Right atrium auricular region (tissue), 2 donors: ENCODE data around the gene RASGRP2. TPM values are rescaled to one million over a fixed set of nuclear protein-coding genes. Genes with fewer than 3 reads are reported as not detected.

Experiments
- DNase-seq: peaks from one replicate; pipeline ENCODE4 v3.0.0-alpha.2; 2019; ENCODE audit warnings: low spot score
- H3K27ac ChIP-seq, 2 donors: fragments of 200-600 bp; sonication (generic); 1 replicate in 1 of 2; 2 replicates in 1 of 2; pipeline ENCODE4 v1.5.1; 2016 to 2019
- H3K27me3 ChIP-seq, 2 donors: fragments of 200-600 bp; sonication (generic); one replicate each; pipeline versions ENCODE4 v1.5.1 to v1.6.0; 2017 to 2019
- H3K36me3 ChIP-seq: fragments of 200-600 bp; sonication (generic); one replicate; pipeline ENCODE4 v1.5.1; 2016
- H3K4me1 ChIP-seq, 2 donors: fragments of 200-600 bp; sonication (generic); one replicate each; pipeline versions ENCODE4 v1.5.1 to v1.6.0; 2017 to 2019
- H3K4me3 ChIP-seq, 2 donors: fragments of 200-600 bp; sonication (generic); 1 replicate in 1 of 2; 2 replicates in 1 of 2; pipeline ENCODE4 v1.5.1; 2017 to 2019; ENCODE audit warnings: mild to moderate bottlenecking in 1 of 2, moderate library complexity in 1 of 2
- H3K9me3 ChIP-seq, 2 donors: fragments of 200-600 bp; sonication (generic); one replicate each; pipeline ENCODE4 v1.5.1; 2019
- CTCF ChIP-seq, 2 donors: fragments of 200-600 bp; sonication (generic); IDR thresholded peaks; one replicate each; pipeline ENCODE4 v1.5.1; 2019; ENCODE audit warnings: antibody characterized with exemption in 2 of 2
- total RNA-seq, 2 donors: library from RNA; depleted of rRNA; stranded (reverse); fragments of >200 nt; gene quantifications; one replicate each; pipeline ENCODE4 v1.1.0, GENCODE V29; 2016

Gene RASGRP2
- total RNA-seq, 2 donors from 2014 or later = 28.1 to 30.4 TPM

GRCh38 chr11:64742889-64743590, 902 bp downstream of the RASGRP2 start:
- H3K4me1 ChIP-seq = peaks cover 0 to 45% of the 10 kb centered on the region in 2 donors
- TF ChIP-seq CTCF (IDR thresholded peaks at IDR 0.05) = peak; percentile 90
- no peaks in the 10 kb centered on the region for H3K9me3 ChIP-seq
- DNase-seq = peak; percentile 76
- peak overlapping the region; percentile 54 to 69 for H3K4me3 ChIP-seq
- H3K27ac ChIP-seq = peak overlapping the region; percentile 93 to 94
- H3K27me3 ChIP-seq = no peaks in the 10 kb centered on the region
- H3K36me3 ChIP-seq = no peaks in the 10 kb centered on the region

GRCh38 chr11:64742087-64742888, 1.7 kb downstream of the RASGRP2 start:
- no peak for TF ChIP-seq CTCF (IDR thresholded peaks at IDR 0.05)
- Histone ChIP-seq H3K4me1 (peaks cover 0 to 45% of the 10 kb centered on the region in 2 donors), H3K36me3 (no peaks in the 10 kb centered on the region), H3K4me3 (peak overlapping the region; percentile 54 to 69), H3K27me3 (no peaks in the 10 kb centered on the region), H3K9me3 (no peaks in the 10 kb centered on the region), H3K27ac (peak overlapping the region; percentile 93 to 94)
- no peak for DNase-seq

GRCh38 chr11:64741375-64742086, 2.4 kb downstream of the RASGRP2 start:
- Histone ChIP-seq H3K9me3 (no peaks in the 10 kb centered on the region), H3K4me1 (peaks cover 0 to 44% of the 10 kb centered on the region in 2 donors), H3K4me3 (peak overlapping the region; percentile 54 to 69), H3K36me3 (no peaks in the 10 kb centered on the region), H3K27me3 (no peaks in the 10 kb centered on the region), H3K27ac (peak overlapping the region; percentile 93 to 94)
- no peak for DNase-seq
- no peak for TF ChIP-seq CTCF (IDR thresholded peaks at IDR 0.05)

- no peak overlapping the region for H3K27ac ChIP-seq
- H3K9me3 ChIP-seq = no peaks in the 10 kb centered on the region
- peaks cover 0 to 29% of the 10 kb centered on the region in 2 donors for H3K4me1 ChIP-seq
- H3K36me3 ChIP-seq = no peaks in the 10 kb centered on the region
- H3K27me3 ChIP-seq = no peaks in the 10 kb centered on the region
- DNase-seq = no peak
- no peak overlapping the region for H3K4me3 ChIP-seq
- no peak for TF ChIP-seq CTCF (IDR thresholded peaks at IDR 0.05)
Observed at GRCh38 chr11:64739871-64740270, 4.1 kb downstream of the RASGRP2 start.

- no peaks in the 10 kb centered on the region for H3K36me3 ChIP-seq
Observed at GRCh38 chr11:64736654-64737053, 7.3 kb downstream of the RASGRP2 start.

More at GRCh38 chr11:64736654-64737053, 7.3 kb downstream of the RASGRP2 start:
- no peak for DNase-seq
- Histone ChIP-seq H3K4me1 (peaks cover 0 to under 1% of the 10 kb centered on the region in 2 donors), H3K27ac (no peak overlapping the region), H3K4me3 (no peak overlapping the region), H3K27me3 (no peaks in the 10 kb centered on the region), H3K9me3 (no peaks in the 10 kb centered on the region)
- TF ChIP-seq CTCF (IDR thresholded peaks at IDR 0.05) = no peak
